ENCODE measurements around the gene ITIH4.

DNA sequence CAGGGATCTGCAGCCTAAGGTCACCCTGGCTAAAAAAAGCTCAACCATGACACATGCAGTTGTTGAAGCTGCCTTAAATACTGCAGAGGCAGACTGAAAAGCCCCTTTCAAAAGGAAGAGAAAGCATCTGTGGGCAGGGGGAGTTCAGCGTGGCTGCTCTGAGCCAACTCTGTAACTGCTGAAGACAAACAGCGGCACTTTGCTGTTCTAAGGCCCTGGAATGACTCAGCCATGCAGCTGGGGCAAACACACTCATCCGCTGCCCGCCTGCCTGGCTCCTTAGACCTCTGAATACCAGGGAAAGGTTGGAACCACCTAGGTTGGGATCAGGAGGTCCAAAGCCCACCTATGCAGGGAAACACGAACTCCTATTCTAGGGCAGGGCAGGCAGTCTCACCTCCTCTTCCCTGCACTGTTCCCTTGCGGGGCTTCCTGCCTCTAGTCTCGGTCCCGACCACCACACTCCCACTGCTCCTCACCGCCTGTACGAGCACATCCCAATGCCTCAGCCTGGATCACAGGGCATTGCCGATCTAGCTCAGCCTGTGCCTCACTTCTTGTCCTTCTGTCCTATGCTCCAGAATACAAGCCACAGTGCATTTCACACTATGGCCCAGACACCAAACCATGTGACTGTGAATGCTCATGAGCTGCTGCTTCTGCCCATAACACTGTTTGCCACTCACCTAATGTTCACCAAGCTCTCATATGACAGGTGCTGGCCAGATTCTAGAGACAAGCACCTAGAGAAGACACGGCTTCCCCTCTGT, 10.9 kb upstream of the ITIH4 start:
- TF ChIP-seq, protein P1, sequence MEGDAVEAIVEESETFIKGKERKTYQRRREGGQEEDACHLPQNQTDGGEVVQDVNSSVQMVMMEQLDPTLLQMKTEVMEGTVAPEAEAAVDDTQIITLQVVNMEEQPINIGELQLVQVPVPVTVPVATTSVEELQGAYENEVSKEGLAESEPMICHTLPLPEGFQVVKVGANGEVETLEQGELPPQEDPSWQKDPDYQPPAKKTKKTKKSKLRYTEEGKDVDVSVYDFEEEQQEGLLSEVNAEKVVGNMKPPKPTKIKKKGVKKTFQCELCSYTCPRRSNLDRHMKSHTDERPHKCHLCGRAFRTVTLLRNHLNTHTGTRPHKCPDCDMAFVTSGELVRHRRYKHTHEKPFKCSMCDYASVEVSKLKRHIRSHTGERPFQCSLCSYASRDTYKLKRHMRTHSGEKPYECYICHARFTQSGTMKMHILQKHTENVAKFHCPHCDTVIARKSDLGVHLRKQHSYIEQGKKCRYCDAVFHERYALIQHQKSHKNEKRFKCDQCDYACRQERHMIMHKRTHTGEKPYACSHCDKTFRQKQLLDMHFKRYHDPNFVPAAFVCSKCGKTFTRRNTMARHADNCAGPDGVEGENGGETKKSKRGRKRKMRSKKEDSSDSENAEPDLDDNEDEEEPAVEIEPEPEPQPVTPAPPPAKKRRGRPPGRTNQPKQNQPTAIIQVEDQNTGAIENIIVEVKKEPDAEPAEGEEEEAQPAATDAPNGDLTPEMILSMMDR (IDR thresholded peaks at IDR 0.05): no peak
- TF ChIP-seq, protein P2, sequence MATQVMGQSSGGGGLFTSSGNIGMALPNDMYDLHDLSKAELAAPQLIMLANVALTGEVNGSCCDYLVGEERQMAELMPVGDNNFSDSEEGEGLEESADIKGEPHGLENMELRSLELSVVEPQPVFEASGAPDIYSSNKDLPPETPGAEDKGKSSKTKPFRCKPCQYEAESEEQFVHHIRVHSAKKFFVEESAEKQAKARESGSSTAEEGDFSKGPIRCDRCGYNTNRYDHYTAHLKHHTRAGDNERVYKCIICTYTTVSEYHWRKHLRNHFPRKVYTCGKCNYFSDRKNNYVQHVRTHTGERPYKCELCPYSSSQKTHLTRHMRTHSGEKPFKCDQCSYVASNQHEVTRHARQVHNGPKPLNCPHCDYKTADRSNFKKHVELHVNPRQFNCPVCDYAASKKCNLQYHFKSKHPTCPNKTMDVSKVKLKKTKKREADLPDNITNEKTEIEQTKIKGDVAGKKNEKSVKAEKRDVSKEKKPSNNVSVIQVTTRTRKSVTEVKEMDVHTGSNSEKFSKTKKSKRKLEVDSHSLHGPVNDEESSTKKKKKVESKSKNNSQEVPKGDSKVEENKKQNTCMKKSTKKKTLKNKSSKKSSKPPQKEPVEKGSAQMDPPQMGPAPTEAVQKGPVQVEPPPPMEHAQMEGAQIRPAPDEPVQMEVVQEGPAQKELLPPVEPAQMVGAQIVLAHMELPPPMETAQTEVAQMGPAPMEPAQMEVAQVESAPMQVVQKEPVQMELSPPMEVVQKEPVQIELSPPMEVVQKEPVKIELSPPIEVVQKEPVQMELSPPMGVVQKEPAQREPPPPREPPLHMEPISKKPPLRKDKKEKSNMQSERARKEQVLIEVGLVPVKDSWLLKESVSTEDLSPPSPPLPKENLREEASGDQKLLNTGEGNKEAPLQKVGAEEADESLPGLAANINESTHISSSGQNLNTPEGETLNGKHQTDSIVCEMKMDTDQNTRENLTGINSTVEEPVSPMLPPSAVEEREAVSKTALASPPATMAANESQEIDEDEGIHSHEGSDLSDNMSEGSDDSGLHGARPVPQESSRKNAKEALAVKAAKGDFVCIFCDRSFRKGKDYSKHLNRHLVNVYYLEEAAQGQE (IDR thresholded peaks at IDR 0.05; ENCODE audit: insufficient read depth in 1 of 2, low read depth in 2 of 2, low read length in 1 of 2): no peak
- no peak for TF ChIP-seq POLR2AphosphoS5 (IDR thresholded peaks at IDR 0.05; ENCODE audit: low read depth, low read length)
